Measurements from ENCODE around the gene MRC2. TPM values are rescaled to one million over a fixed set of nuclear protein-coding genes. Genes with fewer than 3 reads are reported as not detected.

MRC2 gene
- total RNA-seq, 1 experiment from 2014 or later, result 34.3 TPM

- DNase-seq (ENCODE audit: low spot score), result no peak
- Histone ChIP-seq H3K4me1 (ENCODE audit: insufficient read depth, low read length, poor library complexity, severe bottlenecking) (no peaks in the 10 kb centered on the region), H3K27ac (ENCODE audit: low read depth, low read length, poor library complexity, severe bottlenecking) (no peak overlapping the region), H3K9me3 (ENCODE audit: low read depth, low read length, poor library complexity, severe bottlenecking) (no peaks in the 10 kb centered on the region), H3K4me3 (ENCODE audit: low read depth, low read length, poor library complexity, severe bottlenecking) (no peak overlapping the region), H3K36me3 (ENCODE audit: insufficient read depth, low read length, poor library complexity, severe bottlenecking) (no peaks in the 10 kb centered on the region), H3K27me3 (replicated peaks; ENCODE audit: insufficient read depth, low read depth, low read length, poor library complexity) (no peaks in the 10 kb centered on the region)
- CTCF ChIA-PET, result no interaction called here
- POLR2A ChIA-PET (ENCODE audit: low non-redundant PET), result no interaction called here
- BruUV-seq (replicated peaks), result no TSS peak
- intact Hi-C loops (cut with micrococcal nuclease; ENCODE audit: unreplicated experiment), result no loop called here
- TF ChIP-seq, protein P1, sequence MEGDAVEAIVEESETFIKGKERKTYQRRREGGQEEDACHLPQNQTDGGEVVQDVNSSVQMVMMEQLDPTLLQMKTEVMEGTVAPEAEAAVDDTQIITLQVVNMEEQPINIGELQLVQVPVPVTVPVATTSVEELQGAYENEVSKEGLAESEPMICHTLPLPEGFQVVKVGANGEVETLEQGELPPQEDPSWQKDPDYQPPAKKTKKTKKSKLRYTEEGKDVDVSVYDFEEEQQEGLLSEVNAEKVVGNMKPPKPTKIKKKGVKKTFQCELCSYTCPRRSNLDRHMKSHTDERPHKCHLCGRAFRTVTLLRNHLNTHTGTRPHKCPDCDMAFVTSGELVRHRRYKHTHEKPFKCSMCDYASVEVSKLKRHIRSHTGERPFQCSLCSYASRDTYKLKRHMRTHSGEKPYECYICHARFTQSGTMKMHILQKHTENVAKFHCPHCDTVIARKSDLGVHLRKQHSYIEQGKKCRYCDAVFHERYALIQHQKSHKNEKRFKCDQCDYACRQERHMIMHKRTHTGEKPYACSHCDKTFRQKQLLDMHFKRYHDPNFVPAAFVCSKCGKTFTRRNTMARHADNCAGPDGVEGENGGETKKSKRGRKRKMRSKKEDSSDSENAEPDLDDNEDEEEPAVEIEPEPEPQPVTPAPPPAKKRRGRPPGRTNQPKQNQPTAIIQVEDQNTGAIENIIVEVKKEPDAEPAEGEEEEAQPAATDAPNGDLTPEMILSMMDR (conservative IDR thresholded peaks at IDR 0.05; ENCODE audit: low read depth, low read length), result no peak
Observed at GRCh38 chr17:62681061-62681938, 53.8 kb downstream of the MRC2 start.

DNA sequence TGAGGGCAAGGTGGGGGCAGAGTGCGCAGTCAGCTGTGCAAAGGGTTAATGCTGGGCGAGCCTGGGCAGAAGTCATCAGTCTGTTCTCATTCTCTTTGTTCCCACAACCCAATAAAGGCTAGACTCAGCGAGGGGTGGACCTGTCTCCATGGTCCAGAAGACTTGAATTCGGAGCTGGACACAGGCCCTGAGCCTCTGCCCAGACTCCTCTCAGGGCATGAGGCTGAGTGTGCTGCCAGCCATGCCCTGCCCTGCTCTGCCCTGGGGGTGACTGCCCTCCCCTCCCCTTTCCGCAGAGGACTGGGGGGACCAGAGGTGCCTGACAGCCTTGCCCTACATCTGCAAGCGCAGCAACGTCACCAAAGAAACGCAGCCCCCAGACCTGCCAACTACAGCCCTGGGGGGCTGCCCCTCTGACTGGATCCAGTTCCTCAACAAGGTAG is 54.5 kb downstream of the MRC2 start:
- Histone ChIP-seq H3K4me3 (ENCODE audit: low read depth, low read length, poor library complexity, severe bottlenecking) (no peak overlapping the region), H3K9me3 (ENCODE audit: low read depth, low read length, poor library complexity, severe bottlenecking) (no peaks in the 10 kb centered on the region), H3K4me1 (ENCODE audit: insufficient read depth, low read length, poor library complexity, severe bottlenecking) (no peaks in the 10 kb centered on the region), H3K27me3 (replicated peaks; ENCODE audit: insufficient read depth, low read depth, low read length, poor library complexity) (no peaks in the 10 kb centered on the region), H3K36me3 (ENCODE audit: insufficient read depth, low read length, poor library complexity, severe bottlenecking) (no peaks in the 10 kb centered on the region), H3K27ac (ENCODE audit: low read depth, low read length, poor library complexity, severe bottlenecking) (no peak overlapping the region)
- TF ChIP-seq EZH2 (IDR thresholded peaks at IDR 0.05; ENCODE audit: borderline replicate concordance, low read depth, low read length, poor library complexity, severe bottlenecking), result no peak
- TF ChIP-seq, protein P1 (conservative IDR thresholded peaks at IDR 0.05; ENCODE audit: low read depth, low read length), result no peak
- POLR2A ChIA-PET (ENCODE audit: low non-redundant PET), result no interaction called here
- CTCF ChIA-PET, result no interaction called here
- BruUV-seq (replicated peaks), result no TSS peak
- intact Hi-C loops (cut with micrococcal nuclease; ENCODE audit: unreplicated experiment), result no loop called here
- DNase-seq (ENCODE audit: low spot score), result no peak

DNA sequence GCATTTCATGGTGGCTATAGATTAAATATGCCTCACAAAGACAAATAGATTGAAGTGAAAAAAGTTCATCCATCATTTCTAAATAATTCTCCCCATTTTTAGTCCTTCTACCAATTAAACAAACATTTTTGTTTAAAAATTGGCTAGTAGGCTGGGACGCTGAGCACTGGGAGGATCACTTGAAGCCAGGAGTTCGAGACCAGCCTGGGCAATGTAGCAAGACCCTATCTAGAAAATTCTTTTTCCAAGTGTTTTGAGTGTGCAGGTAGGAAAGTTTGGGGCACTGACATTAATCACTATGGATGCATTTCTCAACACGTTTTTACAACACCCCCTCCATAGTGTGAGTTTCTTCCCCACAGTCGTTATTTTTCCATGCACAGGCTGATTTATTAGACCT is 56.7 kb downstream of the MRC2 start:
- DNase-seq (ENCODE audit: low spot score), result no peak
- no peaks in the 10 kb centered on the region for H3K36me3 ChIP-seq (ENCODE audit: insufficient read depth, low read length, poor library complexity, severe bottlenecking)
- H3K4me1 ChIP-seq (ENCODE audit: insufficient read depth, low read length, poor library complexity, severe bottlenecking), result no peaks in the 10 kb centered on the region
- no peaks in the 10 kb centered on the region for H3K27me3 ChIP-seq (replicated peaks; ENCODE audit: insufficient read depth, low read depth, low read length, poor library complexity)
- no peaks in the 10 kb centered on the region for H3K9me3 ChIP-seq (ENCODE audit: low read depth, low read length, poor library complexity, severe bottlenecking)
- intact Hi-C loops (cut with micrococcal nuclease; ENCODE audit: unreplicated experiment), result no loop called here
- no peak overlapping the region for H3K4me3 ChIP-seq (ENCODE audit: low read depth, low read length, poor library complexity, severe bottlenecking)
- BruUV-seq (replicated peaks), result no TSS peak
- CTCF ChIA-PET, result no interaction called here
- H3K27ac ChIP-seq (ENCODE audit: low read depth, low read length, poor library complexity, severe bottlenecking), result no peak overlapping the region
- POLR2A ChIA-PET (ENCODE audit: low non-redundant PET), result no interaction called here
- no peak for TF ChIP-seq EZH2 (IDR thresholded peaks at IDR 0.05; ENCODE audit: borderline replicate concordance, low read depth, low read length, poor library complexity, severe bottlenecking)
- TF ChIP-seq, protein P1 (conservative IDR thresholded peaks at IDR 0.05; ENCODE audit: low read depth, low read length), result no peak
